ENCODE measurements around the gene COL1A1. TPM values are rescaled to one million over a fixed set of nuclear protein-coding genes. Genes with fewer than 3 reads are reported as not detected.
A peak's percentile ranks its signal among the peaks of the same experiment; 100 is the strongest.

The COL1A1 gene
- total and polyA plus RNA-seq, 5 donors, result 24.8 to 138 (median 59.2) TPM

- Histone ChIP-seq H3K4me1 (ENCODE audit: control insufficient read depth, insufficient read depth, low read length) (no peaks in the 10 kb centered on the region), H3K9me3 (ENCODE audit: control insufficient read depth, low read length) (no peaks in the 10 kb centered on the region), H3K27ac (ENCODE audit: low read length) (no peak overlapping the region), H3K4me3 (ENCODE audit: low read length) (no peak overlapping the region), H3K27me3 (ENCODE audit: control insufficient read depth, insufficient read depth) (no peaks in the 10 kb centered on the region)
- intact Hi-C loops (cut with DNase I), result loop anchor here in 1 of 4 donors (10.0 kb wide), 1 partner anchor 56 kb away; the partner anchor contains the start of gene SAMD14
- 73% methylated on average over 8 of the region's 8 CpGs for WGBS
- DNase-seq (peak in 2 of 3 donors; percentile 43 to 52), ATAC-seq (no peak)
These were observed 10.7 kb downstream of the COL1A1 start for GRCh38 chr17:50190603-50191358.

GRCh38 chr17:50190293-50190602 is 11.2 kb downstream of the COL1A1 start:
- intact Hi-C loops (cut with DNase I), result loop anchor here in 1 of 4 donors (10.0 kb wide), 1 partner anchor 55 kb away; the partner anchor contains the start of gene SAMD14
- H3K4me1 ChIP-seq (ENCODE audit: control insufficient read depth, insufficient read depth, low read length), result no peaks in the 10 kb centered on the region
- H3K27ac ChIP-seq (ENCODE audit: low read length), result no peak overlapping the region
- ATAC-seq, result no peak
- no peak for DNase-seq
- H3K27me3 ChIP-seq (ENCODE audit: control insufficient read depth, insufficient read depth), result no peaks in the 10 kb centered on the region
- H3K9me3 ChIP-seq (ENCODE audit: control insufficient read depth, low read length), result no peaks in the 10 kb centered on the region
- 73% methylated on average over 8 of the region's 8 CpGs for WGBS
- no peak overlapping the region for H3K4me3 ChIP-seq (ENCODE audit: low read length)

GRCh38 chr17:50189550-50190292 is 11.7 kb downstream of the COL1A1 start:
- Histone ChIP-seq H3K4me1 (ENCODE audit: control insufficient read depth, insufficient read depth, low read length) (no peaks in the 10 kb centered on the region), H3K27ac (ENCODE audit: low read length) (no peak overlapping the region), H3K9me3 (ENCODE audit: control insufficient read depth, low read length) (no peaks in the 10 kb centered on the region), H3K4me3 (ENCODE audit: low read length) (no peak overlapping the region), H3K27me3 (ENCODE audit: control insufficient read depth, insufficient read depth) (no peaks in the 10 kb centered on the region)
- intact Hi-C loops (cut with DNase I), result loop anchor here in 1 of 4 donors (10.0 kb wide), 1 partner anchor 55 kb away; the partner anchor contains the start of gene SAMD14
- ATAC-seq (no peak), DNase-seq (peak in 1 of 3 donors; percentile 51)
- 62% methylated on average over 20 of the region's 20 CpGs for WGBS

GRCh38 chr17:50188921-50189549 is 12.4 kb downstream of the COL1A1 start:
- ATAC-seq (no peak), DNase-seq (peak in 1 of 3 donors; percentile 54)
- Histone ChIP-seq H3K9me3 (ENCODE audit: control insufficient read depth, low read length) (no peaks in the 10 kb centered on the region), H3K4me1 (ENCODE audit: control insufficient read depth, insufficient read depth, low read length) (no peaks in the 10 kb centered on the region), H3K4me3 (ENCODE audit: low read length) (no peak overlapping the region), H3K27me3 (ENCODE audit: control insufficient read depth, insufficient read depth) (no peaks in the 10 kb centered on the region), H3K27ac (ENCODE audit: low read length) (no peak overlapping the region)
- intact Hi-C loops (cut with DNase I), result no loop called here
- WGBS, result 67% methylated on average over 11 of the region's 11 CpGs

GRCh38 chr17:50188531-50188920 is 12.9 kb downstream of the COL1A1 start:
- Histone ChIP-seq H3K27me3 (ENCODE audit: control insufficient read depth, insufficient read depth) (no peaks in the 10 kb centered on the region), H3K4me3 (ENCODE audit: low read length) (no peak overlapping the region), H3K9me3 (ENCODE audit: control insufficient read depth, low read length) (no peaks in the 10 kb centered on the region), H3K4me1 (ENCODE audit: control insufficient read depth, insufficient read depth, low read length) (no peaks in the 10 kb centered on the region), H3K27ac (ENCODE audit: low read length) (no peak overlapping the region)
- intact Hi-C loops (cut with DNase I), result no loop called here
- ATAC-seq (no peak), DNase-seq (peak in 2 of 3 donors; percentile 48 to 63)
- 67% methylated on average over 13 of the region's 13 CpGs for WGBS

GRCh38 chr17:50187751-50188530 is 13.5 kb downstream of the COL1A1 start:
- H3K4me3 ChIP-seq (ENCODE audit: low read length), result no peak overlapping the region
- H3K9me3 ChIP-seq (ENCODE audit: control insufficient read depth, low read length), result no peaks in the 10 kb centered on the region
- no peaks in the 10 kb centered on the region for H3K4me1 ChIP-seq (ENCODE audit: control insufficient read depth, insufficient read depth, low read length)
- H3K27me3 ChIP-seq (ENCODE audit: control insufficient read depth, insufficient read depth), result no peaks in the 10 kb centered on the region
- no peak overlapping the region for H3K27ac ChIP-seq (ENCODE audit: low read length)
- intact Hi-C loops (cut with DNase I), result no loop called here
- DNase-seq (peak in 2 of 3 donors; percentile 28 to 42), ATAC-seq (no peak)
- 62% methylated on average over 17 of the region's 17 CpGs for WGBS

- H3K4me3 ChIP-seq (ENCODE audit: low read length), result no peak overlapping the region
- no peaks in the 10 kb centered on the region for H3K4me1 ChIP-seq (ENCODE audit: control insufficient read depth, insufficient read depth, low read length)
- no peak overlapping the region for H3K27ac ChIP-seq (ENCODE audit: low read length)
- H3K9me3 ChIP-seq (ENCODE audit: control insufficient read depth, low read length), result no peaks in the 10 kb centered on the region
- ATAC-seq, result no peak
- H3K27me3 ChIP-seq (ENCODE audit: control insufficient read depth, insufficient read depth), result no peaks in the 10 kb centered on the region
- WGBS, result 71% methylated on average over 4 of the region's 4 CpGs
- intact Hi-C loops (cut with DNase I), result no loop called here
- peak in 1 of 3 donors; percentile 37 for DNase-seq
These were observed 14.1 kb downstream of the COL1A1 start for GRCh38 chr17:50187394-50187725.

GRCh38 chr17:50186661-50187393 is 14.6 kb downstream of the COL1A1 start:
- intact Hi-C loops (cut with DNase I), result no loop called here
- Histone ChIP-seq H3K27ac (ENCODE audit: low read length) (no peak overlapping the region), H3K4me3 (ENCODE audit: low read length) (no peak overlapping the region), H3K4me1 (ENCODE audit: control insufficient read depth, insufficient read depth, low read length) (no peaks in the 10 kb centered on the region), H3K9me3 (ENCODE audit: control insufficient read depth, low read length) (no peaks in the 10 kb centered on the region), H3K27me3 (ENCODE audit: control insufficient read depth, insufficient read depth) (no peaks in the 10 kb centered on the region)
- no peak for ATAC-seq
- peak in 2 of 3 donors; percentile 46 to 47 for DNase-seq
- WGBS, result 71% methylated on average over 24 of the region's 24 CpGs

GRCh38 chr17:50185631-50186471 is 15.6 kb downstream of the COL1A1 start:
- WGBS, result 72% methylated on average over 31 of the region's 31 CpGs
- Histone ChIP-seq H3K9me3 (ENCODE audit: control insufficient read depth, low read length) (no peaks in the 10 kb centered on the region), H3K27ac (ENCODE audit: low read length) (no peak overlapping the region), H3K4me3 (ENCODE audit: low read length) (no peak overlapping the region), H3K27me3 (ENCODE audit: control insufficient read depth, insufficient read depth) (no peaks in the 10 kb centered on the region), H3K4me1 (ENCODE audit: control insufficient read depth, insufficient read depth, low read length) (no peaks in the 10 kb centered on the region)
- intact Hi-C loops (cut with DNase I), result no loop called here
- DNase-seq (peak in 2 of 3 donors; percentile 53 to 58), ATAC-seq (no peak)
